Muscle of back (tissue), 13 donors: ENCODE data around the gene SNX9. TPM values are rescaled to one million over a fixed set of nuclear protein-coding genes. Genes with fewer than 3 reads are reported as not detected.
"Not testable (repeated sequence)": the region's sequence is repeated elsewhere in the genome, so short reads cannot be mapped to it uniquely, and the experiment has no call there.

Experiments
- DNase-seq, 3 donors: peaks; one replicate each; pipeline versions ENCODE4 v3.0.0 to v3.0.0-alpha.2; 2013
- long read RNA-seq, 9 donors: transcript quantifications; one replicate each; lab custom pipeline, GENCODE V29; 2026
- polyA plus RNA-seq, 10 donors: library from polyadenylated mRNA; unstranded; fragments of 120-200 nt; gene quantifications; one replicate each; pipeline ENCODE4 v1.2.1, GENCODE V29; 2013; ENCODE audit not compliant: insufficient read length in 10 of 10

The SNX9 gene
- 10 to 100 TPM; 21.4 to 30.4 (median 26.4) TPM for polyA plus RNA-seq
- long read RNA-seq, donor 1, full-length matches to known transcripts: 2 of 2 reads
- long read RNA-seq, donor 1, partial matches to known transcripts: 0 of 2 reads
- long read RNA-seq, donor 1, other reads (novel, unspliced or antisense): 0 of 2 reads
- long read RNA-seq, donor 2, full-length matches to known transcripts: 4 of 4 reads
- long read RNA-seq, donor 2, partial matches to known transcripts: 0 of 4 reads
- long read RNA-seq, donor 2, other reads (novel, unspliced or antisense): 0 of 4 reads
- long read RNA-seq, donor 3: 0 reads
- long read RNA-seq, donor 4, full-length matches to known transcripts: 3 of 3 reads
- long read RNA-seq, donor 4, partial matches to known transcripts: 0 of 3 reads
- long read RNA-seq, donor 4, other reads (novel, unspliced or antisense): 0 of 3 reads
- long read RNA-seq, donor 5, full-length matches to known transcripts: 5 of 5 reads
- long read RNA-seq, donor 5, partial matches to known transcripts: 0 of 5 reads
- long read RNA-seq, donor 5, other reads (novel, unspliced or antisense): 0 of 5 reads
- long read RNA-seq, donor 6, full-length matches to known transcripts: 6 of 6 reads
- long read RNA-seq, donor 6, partial matches to known transcripts: 0 of 6 reads
- long read RNA-seq, donor 6, other reads (novel, unspliced or antisense): 0 of 6 reads
- long read RNA-seq, donor 7, full-length matches to known transcripts: 6 of 13 reads
- long read RNA-seq, donor 7, partial matches to known transcripts: 7 of 13 reads
- long read RNA-seq, donor 7, other reads (novel, unspliced or antisense): 0 of 13 reads
- long read RNA-seq, donor 8, full-length matches to known transcripts: 1 of 1 reads
- long read RNA-seq, donor 8, partial matches to known transcripts: 0 of 1 reads
- long read RNA-seq, donor 8, other reads (novel, unspliced or antisense): 0 of 1 reads
- long read RNA-seq, donor 9: 0 reads

DNA sequence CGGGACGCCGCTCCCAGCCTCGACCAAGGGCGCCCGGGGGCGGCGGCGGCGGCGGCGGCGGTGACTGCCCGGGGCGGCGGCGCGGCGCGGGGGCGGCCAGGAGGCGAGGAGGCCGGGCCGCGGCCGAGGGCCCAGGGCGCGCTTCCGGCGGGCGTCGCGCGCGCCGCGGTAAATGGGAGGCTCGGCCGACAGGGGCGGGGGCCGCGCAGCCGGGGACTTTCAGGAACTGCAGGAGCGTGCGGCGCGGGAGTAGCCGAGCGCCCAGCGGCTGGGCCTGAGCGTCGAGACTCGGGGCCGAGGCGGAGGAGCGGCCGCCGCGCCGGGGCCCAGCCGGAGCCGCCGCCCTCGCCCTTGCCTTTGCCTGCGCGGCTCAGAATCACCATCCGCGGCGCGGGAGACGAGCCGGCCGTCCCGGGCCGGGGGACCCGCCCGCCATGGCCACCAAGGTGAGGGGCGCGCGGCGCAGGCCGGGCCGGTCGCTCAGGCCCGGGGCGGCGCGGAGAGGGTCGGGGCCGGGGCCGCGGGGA is at the start of gene SNX9:
SNX9 (plus strand) TSS at position 246 of the 527 bp plus-strand sequence; CDS start at position 435, 189 bp downstream.
- peak; percentile 69 to 91 (median 86) for DNase-seq

DNA sequence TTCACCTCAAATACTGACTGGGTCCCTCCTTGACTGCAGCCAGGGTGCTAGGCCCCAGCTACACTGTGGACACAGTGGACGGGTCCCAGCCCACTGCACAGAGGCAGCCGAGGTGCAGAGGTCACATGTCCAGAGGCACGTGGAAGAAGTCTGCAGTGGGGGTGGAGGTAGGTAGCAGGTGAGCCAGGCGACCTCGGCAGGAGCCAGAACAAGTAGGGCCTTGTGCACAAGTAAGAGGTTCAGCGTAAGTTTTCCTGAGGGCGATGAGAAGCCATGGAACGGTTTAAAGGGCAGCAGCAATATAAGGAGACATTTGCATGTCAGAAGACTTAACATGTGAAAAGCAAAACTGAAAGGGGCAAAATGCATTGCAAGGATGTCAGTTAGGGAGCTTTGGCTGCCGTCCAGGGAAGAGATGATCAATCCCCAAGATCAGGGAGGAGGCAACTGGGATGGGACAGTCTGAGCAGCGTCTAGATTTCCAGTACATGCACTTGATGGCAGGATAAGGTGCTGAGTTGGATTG is 49.7 kb upstream of the SNX9 start:
- DNase-seq: no peak

DNA sequence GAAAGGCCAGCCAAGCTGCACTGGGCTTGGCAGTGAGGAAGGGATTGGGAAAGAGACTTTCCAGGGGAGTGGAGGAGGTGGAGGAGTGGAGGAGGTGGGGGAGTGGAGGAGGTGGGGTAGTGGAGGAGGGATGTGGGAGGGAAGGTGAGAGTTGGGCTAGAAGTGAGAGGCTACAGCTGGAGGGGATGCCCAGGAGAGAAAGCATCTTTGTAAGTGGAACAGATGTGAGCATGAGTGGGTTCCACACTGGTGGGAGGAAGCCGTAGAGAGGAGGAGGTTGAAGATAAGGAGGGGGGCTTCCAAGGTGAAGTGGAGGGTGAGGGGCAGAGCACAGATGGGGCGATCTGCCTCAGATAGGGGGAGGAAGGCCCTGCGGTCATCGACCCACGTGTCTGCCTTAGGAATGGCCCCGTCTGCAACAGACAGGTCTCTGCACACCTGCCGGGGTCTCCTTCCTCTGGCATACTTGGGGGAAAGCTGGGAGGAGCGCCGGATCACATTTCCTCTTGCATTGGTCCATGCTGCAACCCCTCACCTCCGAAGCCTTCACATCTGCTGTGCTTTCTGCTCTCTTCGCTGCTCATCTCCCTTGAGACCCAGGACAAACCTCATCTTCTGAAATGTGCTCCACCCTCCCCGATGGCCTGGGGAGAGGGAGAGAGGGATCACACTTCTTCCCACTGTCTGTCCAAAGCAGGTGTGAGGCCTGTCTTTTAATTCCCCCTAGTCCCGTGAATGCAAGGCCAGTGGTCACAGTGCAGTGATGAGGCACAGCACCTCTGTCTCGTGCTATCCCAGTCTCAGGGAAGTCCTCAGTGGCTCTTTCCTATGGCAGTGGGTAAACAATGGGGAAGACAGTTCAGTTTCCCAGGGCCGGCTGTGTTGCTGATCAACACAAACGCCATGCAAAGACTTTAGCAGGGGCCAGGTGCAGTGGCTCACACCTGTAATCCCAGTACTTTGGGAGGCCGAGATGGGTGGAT is 48.6 kb upstream of the SNX9 start:
- DNase-seq: no peak

DNA sequence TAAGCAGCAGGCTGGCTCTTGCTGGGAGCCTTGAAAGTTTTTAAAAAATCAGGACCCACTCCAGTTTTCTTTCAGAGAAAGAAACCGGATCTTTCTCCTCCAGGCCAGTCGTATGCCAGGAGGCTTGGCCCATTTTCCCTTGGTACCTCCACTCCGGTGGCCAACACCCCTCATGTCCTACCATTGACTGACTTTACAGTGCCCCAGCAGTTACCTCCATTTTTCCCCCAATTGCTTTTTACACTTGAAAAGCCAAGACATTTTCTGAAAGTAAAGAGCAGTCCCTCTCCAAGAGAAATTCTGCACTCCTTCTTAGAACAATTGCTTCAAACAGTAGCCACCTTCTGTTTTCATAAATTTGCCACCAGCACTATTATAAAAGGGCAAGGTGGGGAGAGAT is 47.7 kb upstream of the SNX9 start:
- no peak for DNase-seq

DNA sequence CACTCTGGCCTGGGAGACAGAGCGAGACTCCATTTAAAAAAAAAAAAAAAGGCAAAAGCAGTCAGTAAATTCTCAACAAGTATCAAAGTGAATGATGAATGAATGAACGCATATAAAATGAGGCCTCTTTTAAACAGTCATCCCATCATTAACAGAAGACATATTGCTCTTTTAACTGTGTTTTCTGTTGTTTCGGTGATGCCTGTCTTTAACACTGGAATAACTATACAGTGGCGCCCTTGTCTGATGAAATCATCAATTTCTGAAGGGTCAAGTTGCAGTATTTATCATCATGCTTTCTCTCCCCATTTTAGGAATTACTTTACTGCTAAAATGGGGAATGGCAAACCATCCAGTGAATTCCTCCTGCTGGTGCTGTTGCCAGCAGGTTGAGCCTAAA is 45.7 kb upstream of the SNX9 start:
- no peak for DNase-seq

DNA sequence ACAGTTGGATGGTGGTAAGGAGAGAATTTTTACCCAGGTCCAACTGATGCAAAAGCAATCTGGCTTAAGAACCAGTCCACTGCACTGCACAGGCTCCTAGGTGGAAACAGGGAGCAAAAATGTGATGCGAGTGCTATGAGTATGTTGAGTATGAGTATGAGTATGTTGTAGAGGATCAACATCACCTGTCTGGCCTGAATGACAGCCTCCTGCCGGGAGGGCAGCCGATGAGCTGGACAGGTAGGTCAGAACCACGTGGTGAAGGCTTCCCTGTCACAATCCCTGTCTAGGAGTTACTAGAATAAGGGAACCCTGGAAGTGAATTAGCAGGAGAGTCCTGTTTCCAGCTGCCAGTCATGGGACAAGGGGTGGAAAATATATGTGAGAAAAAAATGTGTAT is 44.3 kb upstream of the SNX9 start:
- DNase-seq: no peak

DNA sequence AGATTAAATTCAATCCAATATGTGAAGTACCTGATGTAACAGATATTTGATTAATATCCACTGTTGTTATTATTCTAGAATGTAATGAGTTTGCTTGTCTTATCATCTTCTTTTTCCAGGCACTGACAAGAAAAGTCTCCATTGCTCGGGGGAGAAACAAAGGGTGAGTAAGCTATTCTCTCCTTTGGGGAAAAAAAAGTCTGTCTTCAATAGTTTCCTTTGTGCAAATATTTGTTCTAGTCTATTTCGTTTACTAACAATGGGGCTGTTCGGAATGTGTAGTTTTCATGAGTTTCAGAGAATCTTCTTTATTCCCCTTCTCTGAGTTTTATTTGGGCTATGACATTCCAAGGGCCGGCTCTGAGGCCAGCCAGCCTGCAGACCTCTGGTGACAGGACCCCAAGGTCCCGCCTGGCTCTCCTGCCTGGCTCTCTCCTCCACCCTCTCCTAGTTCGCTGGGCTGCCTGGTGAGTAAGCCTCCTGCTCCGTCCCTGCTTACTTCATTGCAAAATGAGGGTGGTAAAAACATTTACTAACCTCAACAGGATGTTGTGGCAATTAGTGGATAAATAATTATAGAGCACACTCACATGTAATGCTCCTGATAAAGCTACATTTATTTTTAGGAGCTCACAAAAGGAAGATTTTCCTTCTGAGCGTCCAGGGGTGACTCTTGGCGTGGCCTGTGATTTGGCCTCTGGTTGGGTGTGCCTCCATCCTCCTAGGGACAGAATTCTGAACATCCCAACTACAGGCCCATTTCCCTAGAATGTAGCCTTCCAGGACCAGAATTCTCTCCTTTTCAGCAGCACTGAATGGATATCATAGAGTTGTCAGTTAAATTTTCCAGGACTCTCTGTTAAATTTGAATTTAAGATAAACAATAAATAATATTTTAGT is 43.1 kb upstream of the SNX9 start:
- DNase-seq: no peak

DNA sequence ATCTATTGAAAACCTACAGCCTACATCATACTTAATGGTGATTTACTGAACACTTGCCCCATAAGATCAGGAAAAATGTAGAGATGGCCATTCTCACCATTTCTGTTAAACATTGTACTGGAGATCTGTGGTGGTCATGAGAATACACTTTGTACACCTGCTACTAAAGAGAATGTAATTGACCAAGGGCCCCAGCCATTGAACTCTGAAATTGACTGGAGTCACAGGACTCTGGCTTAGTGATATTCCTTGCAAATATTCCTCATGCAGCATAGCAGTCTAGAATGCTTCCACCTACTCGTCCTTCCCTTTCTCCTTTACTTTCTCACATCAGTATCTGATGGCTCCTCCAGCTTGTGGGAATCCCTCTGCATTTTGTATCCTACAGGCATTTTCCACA is 37.4 kb upstream of the SNX9 start:
- DNase-seq: no peak

DNA sequence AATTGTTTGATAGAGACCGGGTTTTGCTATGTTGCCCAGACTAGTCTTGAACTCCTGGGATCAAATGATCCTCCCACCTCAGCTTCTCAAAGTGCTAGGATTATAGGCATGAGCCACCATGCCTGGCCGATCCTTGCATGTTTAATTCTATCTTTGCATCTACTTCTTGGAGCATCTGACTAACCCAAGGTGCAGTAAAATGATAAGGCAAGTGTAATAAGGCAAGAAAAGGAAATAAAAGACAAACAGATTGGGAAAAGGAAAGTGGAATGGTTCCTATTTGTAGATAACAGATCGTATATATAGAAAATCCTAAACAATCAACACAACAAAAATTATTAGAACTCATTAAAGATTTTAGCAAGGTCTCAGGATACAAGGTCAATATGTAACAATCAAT is 36.8 kb upstream of the SNX9 start:
- no peak for DNase-seq

DNA sequence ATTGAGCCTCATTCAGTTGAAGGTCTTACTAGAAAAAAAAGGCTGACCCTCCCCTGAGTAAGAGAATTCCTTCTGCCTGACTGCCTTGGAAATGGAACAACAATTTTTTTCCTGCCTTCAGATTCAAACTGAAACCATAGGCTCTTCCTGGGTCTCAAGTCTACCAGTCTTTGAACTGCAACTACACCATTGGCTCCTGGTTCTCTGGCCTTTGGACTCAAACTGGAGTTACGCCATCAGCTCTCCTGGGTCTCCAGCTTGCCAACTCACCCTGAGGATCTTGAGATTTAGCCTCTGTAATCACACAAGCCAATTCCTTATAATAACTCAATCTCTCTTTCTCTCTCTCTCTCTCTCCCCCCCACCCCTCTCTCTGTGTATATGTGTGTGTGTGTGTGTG is 36.0 kb upstream of the SNX9 start:
- no peak for DNase-seq

DNA sequence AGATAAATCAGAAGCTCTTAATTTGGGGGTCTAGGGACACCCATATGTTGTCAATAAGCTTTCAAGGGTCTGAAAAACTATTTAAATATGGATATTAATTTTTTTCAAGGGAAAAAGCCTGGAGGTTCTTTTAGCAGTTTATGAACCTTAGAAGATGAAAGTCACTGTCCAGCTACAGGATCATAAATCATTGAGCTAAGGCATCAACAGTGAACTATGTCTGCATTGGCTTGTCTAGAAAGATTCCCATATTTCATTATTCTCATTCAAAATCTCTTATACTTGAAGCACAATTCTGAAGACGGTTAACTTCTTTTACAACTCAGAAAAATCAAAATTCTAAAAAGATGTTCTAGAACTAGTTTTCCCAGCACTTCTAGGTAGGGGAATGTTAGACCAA is 34.9 kb upstream of the SNX9 start:
- DNase-seq: no peak

DNA sequence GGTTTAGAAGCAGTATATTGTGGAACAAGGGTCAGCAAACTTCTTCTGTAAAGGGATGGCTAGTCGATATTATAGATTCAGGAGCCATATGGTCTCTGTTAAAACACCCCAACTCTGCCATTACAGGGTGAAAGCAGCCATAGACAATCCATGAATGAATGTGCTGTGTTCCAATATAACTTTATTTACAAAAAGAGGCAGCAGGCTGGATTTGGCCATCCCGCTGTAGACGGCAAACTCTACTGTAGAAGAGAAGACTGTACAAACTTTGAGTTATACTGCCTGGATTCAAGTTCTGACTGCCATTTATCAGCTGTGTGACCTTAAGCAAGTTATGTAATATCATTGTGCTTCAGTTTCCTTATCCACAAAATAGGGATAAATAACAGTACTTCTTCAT is 33.7 kb upstream of the SNX9 start:
- no peak for DNase-seq

DNA sequence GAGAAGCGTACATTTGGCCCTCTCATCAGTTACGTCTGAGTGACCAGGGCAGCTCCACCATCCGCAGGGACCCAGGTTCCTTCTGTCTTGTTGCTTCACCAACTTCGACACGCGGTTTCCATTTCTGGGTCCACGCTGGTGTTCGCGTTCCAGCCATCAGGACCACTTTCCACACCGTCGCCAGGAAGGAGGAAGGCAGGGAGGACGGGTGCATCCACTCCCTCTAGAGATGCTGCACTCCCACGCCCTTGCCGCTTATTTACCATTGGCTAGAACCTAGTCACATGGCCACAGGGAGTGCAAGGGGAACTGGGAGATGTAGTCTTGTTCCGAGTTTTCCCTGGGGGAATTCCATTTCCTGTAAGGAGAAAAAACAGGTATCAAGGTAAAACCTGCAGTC is 33.2 kb upstream of the SNX9 start:
- no peak for DNase-seq

DNA sequence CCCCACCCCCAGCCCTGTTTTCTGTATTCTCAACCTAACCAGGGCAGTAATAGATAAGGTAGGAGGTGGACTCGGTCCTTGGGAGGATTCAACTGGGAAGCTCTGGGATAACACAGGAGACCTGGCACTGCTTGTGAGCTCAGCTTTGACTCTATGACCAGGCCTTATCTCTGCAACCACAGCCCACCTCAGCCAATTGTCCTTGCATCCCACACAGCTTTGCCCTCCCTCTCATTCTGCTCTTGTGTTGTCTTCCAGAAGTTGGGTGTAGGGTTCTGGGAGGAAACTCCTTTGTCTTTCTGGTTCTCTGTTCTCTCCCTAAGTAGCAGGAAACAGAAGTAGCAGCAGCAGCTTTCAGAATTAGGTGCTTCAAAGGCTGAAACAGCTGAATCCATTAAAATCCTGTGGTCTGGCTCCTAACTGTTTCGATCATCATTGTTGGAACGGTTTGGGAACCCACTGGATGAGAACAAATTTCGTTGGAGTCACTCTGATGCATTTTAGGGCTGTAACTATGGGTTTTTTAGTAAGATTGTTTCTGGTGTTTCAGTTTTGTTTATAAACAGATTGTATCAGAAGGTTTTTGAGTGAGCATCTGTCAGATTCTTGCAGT is 32.4 kb upstream of the SNX9 start:
- no peak for DNase-seq

DNA sequence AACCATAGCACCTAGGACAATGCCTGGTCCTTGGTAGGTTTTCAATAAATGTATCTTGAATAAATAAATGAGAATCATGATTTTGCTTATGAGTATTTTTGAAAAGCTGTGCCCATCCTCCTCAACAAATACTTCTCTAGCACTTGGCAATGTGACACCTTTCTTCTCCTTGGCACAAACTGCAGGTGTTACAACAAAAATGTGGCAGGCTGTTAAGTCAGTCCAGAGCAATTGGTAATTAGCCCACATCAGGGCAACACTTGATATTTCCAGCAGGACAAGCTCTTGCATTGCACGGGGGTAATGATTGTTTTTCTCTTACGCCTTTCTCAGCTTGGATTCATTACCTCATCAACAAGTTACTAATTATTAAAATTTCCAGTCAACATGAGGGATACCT is 31.6 kb upstream of the SNX9 start:
- DNase-seq: no peak

DNA sequence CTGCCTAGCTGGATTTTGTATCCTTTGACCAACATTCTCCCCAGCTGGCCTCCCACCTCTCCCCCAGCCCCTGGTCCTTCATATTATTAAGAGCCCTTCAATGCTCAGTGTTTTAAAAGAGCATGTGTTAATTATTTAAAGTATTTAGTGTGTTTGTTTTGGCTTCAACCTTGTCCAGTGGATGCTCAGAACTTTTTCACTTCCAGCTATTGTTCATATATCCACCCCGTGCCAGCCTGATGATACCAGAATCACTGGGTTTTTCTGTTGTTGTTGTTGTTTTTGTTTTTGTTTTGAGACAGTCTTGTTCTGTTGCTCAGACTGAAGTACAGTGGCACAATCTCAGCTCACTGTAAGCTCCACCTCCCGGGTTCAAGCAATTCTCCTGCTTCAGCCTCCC is 30.4 kb upstream of the SNX9 start:
- no peak for DNase-seq

DNA sequence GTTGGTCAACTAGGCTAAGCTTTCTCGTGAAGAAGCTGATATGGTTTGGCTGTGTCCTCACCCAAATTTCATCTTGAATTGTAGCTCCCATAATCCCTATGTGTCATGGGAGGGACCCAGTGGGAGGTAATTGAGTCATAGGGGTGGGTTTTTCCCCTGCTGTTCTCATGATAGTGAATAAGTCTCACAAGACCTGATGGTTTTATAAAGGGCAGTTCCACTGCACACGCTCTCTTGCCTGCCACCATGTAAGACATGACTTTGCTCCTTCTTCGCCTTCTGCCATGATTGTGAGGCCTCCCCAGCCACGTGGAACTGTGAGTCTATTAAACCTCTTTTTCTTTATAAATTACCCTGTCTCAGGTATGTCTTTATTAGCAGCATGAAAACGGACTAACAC is 29.0 kb upstream of the SNX9 start:
- DNase-seq: not testable (repeated sequence)

DNA sequence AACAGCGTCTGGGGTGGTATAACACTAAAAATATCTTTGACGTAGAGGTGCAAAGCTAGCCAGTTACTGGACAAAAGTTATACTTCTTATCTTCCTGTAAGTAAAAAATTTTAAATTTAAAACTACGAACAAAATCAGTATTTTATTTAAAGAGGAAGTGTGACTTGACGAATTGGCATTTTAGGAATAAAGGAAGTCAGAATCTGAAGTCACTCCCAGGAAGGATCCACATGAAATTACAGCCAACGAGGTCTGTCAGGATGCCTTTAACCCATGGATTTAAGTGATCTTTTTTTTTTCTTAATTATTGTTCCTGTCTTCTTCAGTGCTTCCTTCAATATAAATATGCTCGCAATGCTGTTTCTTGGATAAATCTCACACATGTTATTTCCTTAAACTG is 27.2 kb upstream of the SNX9 start:
- no peak for DNase-seq

DNA sequence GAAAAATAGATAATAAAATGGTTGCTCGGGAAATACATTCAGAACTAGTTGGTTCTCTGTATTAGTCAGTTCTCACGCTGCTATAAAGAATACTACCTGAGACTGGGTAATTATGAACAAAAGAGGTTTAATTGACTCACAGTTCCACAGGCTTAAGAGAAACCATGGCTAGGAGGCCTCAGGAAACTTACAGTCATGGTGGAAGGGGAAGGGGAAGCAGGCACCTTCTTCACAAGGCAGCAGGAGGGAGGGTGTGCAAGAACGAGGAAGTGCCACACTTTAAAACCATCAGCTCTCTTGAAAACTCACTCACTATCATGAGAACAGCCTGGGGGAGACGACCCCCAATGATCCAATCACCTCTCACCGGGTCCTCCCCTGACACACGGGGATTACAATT is 24.2 kb upstream of the SNX9 start:
- no peak for DNase-seq

DNA sequence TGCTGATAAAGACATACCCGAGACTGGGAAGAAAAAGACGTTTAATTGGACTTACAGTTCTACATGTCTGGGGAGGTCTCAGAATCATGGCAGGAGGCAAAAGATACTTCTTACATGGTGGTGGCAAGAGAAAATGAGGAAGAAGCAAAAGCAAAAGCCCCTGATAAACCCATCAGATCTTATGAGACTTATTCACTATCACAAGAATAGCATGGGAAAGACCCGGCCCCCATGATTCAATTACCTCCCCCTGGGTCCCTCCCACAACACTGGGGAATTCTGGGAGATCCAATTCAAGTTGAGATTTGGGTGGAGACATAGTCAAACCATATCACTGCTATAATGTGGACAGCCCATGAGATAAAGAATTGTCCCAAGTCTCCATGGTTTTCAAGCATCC is 23.5 kb upstream of the SNX9 start:
- DNase-seq: not testable (repeated sequence)
